ENCODE data around the gene SPATA9. TPM values are rescaled to one million over a fixed set of nuclear protein-coding genes. Genes with fewer than 3 reads are reported as not detected.

The SPATA9 gene
- total RNA-seq, 1 experiment from 2014 or later, result not detected

DNA sequence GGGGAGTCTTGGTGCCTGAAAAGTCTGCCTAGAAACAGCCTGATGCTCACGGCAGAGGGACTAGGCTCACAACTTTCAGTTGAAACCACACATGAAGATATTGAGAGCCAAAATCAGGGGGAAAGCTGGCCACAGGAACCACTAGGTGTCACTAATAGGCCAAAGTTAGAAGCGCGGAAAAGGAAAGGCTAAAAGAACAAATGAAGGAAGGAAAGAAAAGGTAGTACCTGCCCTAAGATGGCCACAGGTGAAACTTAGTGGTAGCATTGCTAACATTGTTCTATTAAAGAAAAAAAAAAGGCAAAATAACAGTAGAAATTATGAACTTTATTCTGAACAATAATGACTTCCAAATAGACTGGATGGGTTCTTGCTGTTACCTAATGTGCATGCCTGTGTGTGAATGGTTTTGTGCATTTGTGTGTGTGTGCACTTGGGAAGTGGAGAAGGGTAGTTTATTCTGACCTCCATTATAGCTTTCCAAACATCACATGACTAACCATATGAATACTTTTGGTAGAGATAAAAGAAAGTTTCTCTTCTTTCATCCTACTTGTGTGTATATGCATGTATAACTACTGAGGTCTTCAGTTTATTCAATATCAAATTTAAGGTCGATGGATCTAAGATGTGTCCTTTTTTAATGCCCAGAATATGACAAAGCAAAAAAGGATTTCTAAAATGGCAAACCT, 38.3 kb downstream of the SPATA9 start:
- BruUV-seq (replicated peaks), result no TSS peak
- H3K27ac ChIP-seq (ENCODE audit: low read depth, low read length), result no peak overlapping the region
- CTCF ChIA-PET, result interaction anchor here (0.7 to 3.7 kb wide), 7 partner anchors 137 to 681 kb away, joined by 3 to 18 read pairs (median 3); partner anchors contain the start of gene GLRX

DNA sequence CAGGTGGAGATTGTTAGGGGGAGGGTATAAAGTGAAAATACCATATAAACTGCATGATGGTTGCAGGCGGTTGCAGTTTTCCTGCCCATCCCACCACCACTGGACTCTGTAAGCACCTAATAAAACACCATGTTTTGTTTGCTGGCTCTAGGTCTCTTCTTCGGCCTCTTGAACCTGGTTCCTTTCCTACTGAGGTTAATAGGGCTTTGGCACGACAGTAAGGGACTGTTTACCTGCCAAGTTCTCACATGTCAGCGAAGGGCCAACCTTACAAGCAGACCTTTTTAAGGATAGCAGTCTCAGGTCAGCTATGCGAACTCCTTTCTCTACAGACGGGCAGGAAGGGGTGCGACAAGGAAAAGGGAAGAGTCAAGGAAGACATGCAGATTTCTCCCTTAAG, 39.6 kb downstream of the SPATA9 start:
- Histone ChIP-seq H3K9me3 (ENCODE audit: control insufficient read depth in 1 of 2, insufficient read depth in 1 of 2, low read depth in 1 of 2, low read length in 2 of 2) (no peaks in the 10 kb centered on the region), H4K20me1 (ENCODE audit: insufficient read depth) (no peaks in the 10 kb centered on the region), H3K36me3 (ENCODE audit: control insufficient read depth in 1 of 2, insufficient read depth in 2 of 2, low read length in 2 of 2) (no peaks in the 10 kb centered on the region), H3K4me3 (replicated peaks in 1 of 2; ENCODE audit: low read depth in 1 of 2, low read length in 2 of 2) (no peak overlapping the region), H3K79me2 (ENCODE audit: insufficient read depth, low read length) (no peaks in the 10 kb centered on the region), H3K4me1 (ENCODE audit: control insufficient read depth in 1 of 2, insufficient read depth in 2 of 2, low read length in 2 of 2) (peaks cover 9 to 32% of the 10 kb centered on the region in 2 experiments; a peak in 3 of 4 replicates), H3K27me3 (ENCODE audit: insufficient read depth, low read length) (no peaks in the 10 kb centered on the region), H3K27ac (ENCODE audit: low read depth, low read length) (no peak overlapping the region), H3K9me2 (ENCODE audit: insufficient read depth) (no peaks in the 10 kb centered on the region), H2AFZ (ENCODE audit: low read depth, low read length, poor library complexity, severe bottlenecking) (no peak overlapping the region), H3K4me2 (ENCODE audit: low read length) (no peak overlapping the region), H3K9ac (ENCODE audit: low read length) (no peak overlapping the region)
- BruUV-seq (replicated peaks), result no TSS peak
- ATAC-seq (no peak), DNase-seq (ENCODE audit: low read depth, low spot score) (no peak)
- CTCF ChIA-PET, result interaction anchor here (3.7 kb wide), 1 partner anchor 138 kb away, joined by 18 read pairs; no protein-coding TSS in a partner anchor
- intact Hi-C loops (cut with micrococcal nuclease), result no loop called here
- RAD21 ChIA-PET (ENCODE audit: low non-redundant PET in 1 of 2, low total read pairs in 2 of 2, uncharacterized antibody in 2 of 2, unreplicated experiment in 2 of 2), result no interaction called here
- POLR2A ChIA-PET, result no interaction called here
- TF ChIP-seq, protein P1, sequence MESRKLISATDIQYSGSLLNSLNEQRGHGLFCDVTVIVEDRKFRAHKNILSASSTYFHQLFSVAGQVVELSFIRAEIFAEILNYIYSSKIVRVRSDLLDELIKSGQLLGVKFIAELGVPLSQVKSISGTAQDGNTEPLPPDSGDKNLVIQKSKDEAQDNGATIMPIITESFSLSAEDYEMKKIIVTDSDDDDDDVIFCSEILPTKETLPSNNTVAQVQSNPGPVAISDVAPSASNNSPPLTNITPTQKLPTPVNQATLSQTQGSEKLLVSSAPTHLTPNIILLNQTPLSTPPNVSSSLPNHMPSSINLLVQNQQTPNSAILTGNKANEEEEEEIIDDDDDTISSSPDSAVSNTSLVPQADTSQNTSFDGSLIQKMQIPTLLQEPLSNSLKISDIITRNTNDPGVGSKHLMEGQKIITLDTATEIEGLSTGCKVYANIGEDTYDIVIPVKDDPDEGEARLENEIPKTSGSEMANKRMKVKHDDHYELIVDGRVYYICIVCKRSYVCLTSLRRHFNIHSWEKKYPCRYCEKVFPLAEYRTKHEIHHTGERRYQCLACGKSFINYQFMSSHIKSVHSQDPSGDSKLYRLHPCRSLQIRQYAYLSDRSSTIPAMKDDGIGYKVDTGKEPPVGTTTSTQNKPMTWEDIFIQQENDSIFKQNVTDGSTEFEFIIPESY (IDR thresholded peaks at IDR 0.05; ENCODE audit: extremely low read depth, insufficient replicate concordance, low read length), result no peak
- TF ChIP-seq YY1 (IDR thresholded peaks at IDR 0.05; ENCODE audit: extremely low read depth, insufficient replicate concordance, low read depth, low read length) (no peak), SIN3A (IDR thresholded peaks at IDR 0.05; ENCODE audit: low read depth) (no peak), POLR2A (IDR thresholded peaks at IDR 0.05; ENCODE audit: borderline replicate concordance, extremely low read depth, insufficient read depth, insufficient read length) (no peak), SRF (IDR thresholded peaks at IDR 0.05; ENCODE audit: low read depth) (no peak), FOSL1 (IDR thresholded peaks at IDR 0.05; ENCODE audit: low read depth) (no peak), JUND (IDR thresholded peaks at IDR 0.05) (no peak)
- TF ChIP-seq, protein P2, sequence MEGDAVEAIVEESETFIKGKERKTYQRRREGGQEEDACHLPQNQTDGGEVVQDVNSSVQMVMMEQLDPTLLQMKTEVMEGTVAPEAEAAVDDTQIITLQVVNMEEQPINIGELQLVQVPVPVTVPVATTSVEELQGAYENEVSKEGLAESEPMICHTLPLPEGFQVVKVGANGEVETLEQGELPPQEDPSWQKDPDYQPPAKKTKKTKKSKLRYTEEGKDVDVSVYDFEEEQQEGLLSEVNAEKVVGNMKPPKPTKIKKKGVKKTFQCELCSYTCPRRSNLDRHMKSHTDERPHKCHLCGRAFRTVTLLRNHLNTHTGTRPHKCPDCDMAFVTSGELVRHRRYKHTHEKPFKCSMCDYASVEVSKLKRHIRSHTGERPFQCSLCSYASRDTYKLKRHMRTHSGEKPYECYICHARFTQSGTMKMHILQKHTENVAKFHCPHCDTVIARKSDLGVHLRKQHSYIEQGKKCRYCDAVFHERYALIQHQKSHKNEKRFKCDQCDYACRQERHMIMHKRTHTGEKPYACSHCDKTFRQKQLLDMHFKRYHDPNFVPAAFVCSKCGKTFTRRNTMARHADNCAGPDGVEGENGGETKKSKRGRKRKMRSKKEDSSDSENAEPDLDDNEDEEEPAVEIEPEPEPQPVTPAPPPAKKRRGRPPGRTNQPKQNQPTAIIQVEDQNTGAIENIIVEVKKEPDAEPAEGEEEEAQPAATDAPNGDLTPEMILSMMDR (IDR thresholded peaks at IDR 0.05 in 2 of 3, conservative IDR thresholded peaks at IDR 0.05 in 1 of 3; ENCODE audit: borderline replicate concordance in 1 of 3, insufficient read depth in 1 of 3, low read depth in 2 of 3, low read length in 2 of 3), result no peak

More for the DNA sequence above, 38.3 kb downstream of the SPATA9 start:
- H3K36me3 ChIP-seq (ENCODE audit: control insufficient read depth in 1 of 2, insufficient read depth in 2 of 2, low read length in 2 of 2), result no peaks in the 10 kb centered on the region
- no peak overlapping the region for H3K4me3 ChIP-seq (replicated peaks in 1 of 2; ENCODE audit: low read depth in 1 of 2, low read length in 2 of 2)
- H2AFZ ChIP-seq (ENCODE audit: low read depth, low read length, poor library complexity, severe bottlenecking), result peak overlapping the region; percentile 91
- ATAC-seq, result peak; percentile 29
- intact Hi-C loops (cut with micrococcal nuclease), result loop anchor here (1.0 to 5.0 kb wide), 3 partner anchors 137 to 693 kb away; no protein-coding TSS in a partner anchor
- RAD21 ChIA-PET (ENCODE audit: low non-redundant PET in 1 of 2, low total read pairs in 2 of 2, uncharacterized antibody in 2 of 2, unreplicated experiment in 2 of 2), result interaction anchor here in 1 of 2 experiments (1.0 kb wide), 1 partner anchor 137 kb away, joined by 4 read pairs; no protein-coding TSS in a partner anchor
- TF ChIP-seq, protein P2 (IDR thresholded peaks at IDR 0.05 in 2 of 3, conservative IDR thresholded peaks at IDR 0.05 in 1 of 3; ENCODE audit: borderline replicate concordance in 1 of 3, insufficient read depth in 1 of 3, low read depth in 2 of 3, low read length in 2 of 3), result peak; percentile 82 to 88 (median 84)
- TF ChIP-seq ZNF274 (IDR thresholded peaks at IDR 0.05; ENCODE audit: low read depth, low read length), result no peak
- peak; percentile 91 for TF ChIP-seq RAD21 (IDR thresholded peaks at IDR 0.05; ENCODE audit: low read depth)
- no peak for TF ChIP-seq EZH2 (IDR thresholded peaks at IDR 0.05)
- no peaks in the 10 kb centered on the region for H3K9me3 ChIP-seq (ENCODE audit: control insufficient read depth in 1 of 2, insufficient read depth in 1 of 2, low read depth in 1 of 2, low read length in 2 of 2)
- POLR2A ChIA-PET, result interaction anchor here (0.8 kb wide), 1 partner anchor 428 kb away, joined by 3 read pairs; no protein-coding TSS in a partner anchor
- peaks cover 9 to 33% of the 10 kb centered on the region in 2 experiments; a peak in 3 of 4 replicates for H3K4me1 ChIP-seq (ENCODE audit: control insufficient read depth in 1 of 2, insufficient read depth in 2 of 2, low read length in 2 of 2)
- no peaks in the 10 kb centered on the region for H3K27me3 ChIP-seq (ENCODE audit: insufficient read depth, low read length)
- H3K4me2 ChIP-seq (ENCODE audit: low read length), result peak overlapping the region; percentile 19
- H4K20me1 ChIP-seq (ENCODE audit: insufficient read depth), result no peaks in the 10 kb centered on the region
- no peaks in the 10 kb centered on the region for H3K9me2 ChIP-seq (ENCODE audit: insufficient read depth)
- H3K79me2 ChIP-seq (ENCODE audit: insufficient read depth, low read length), result no peaks in the 10 kb centered on the region
- H3K9ac ChIP-seq (ENCODE audit: low read length), result no peak overlapping the region
- peak; percentile 72 for DNase-seq (ENCODE audit: low read depth, low spot score)

Data from HCT116 (cell line).